Muscle layer of duodenum (tissue), 2 donors: Measurements from ENCODE around the gene EEF1A2.
A peak's percentile ranks its signal among the peaks of the same experiment; 100 is the strongest.

Experiments
- H3K27ac ChIP-seq: one replicate; pipeline ENCODE4 v1.7.0; 2013; ENCODE audit warnings: mild to moderate bottlenecking, low read length
- H3K27me3 ChIP-seq: one replicate; pipeline ENCODE4 v1.7.0; 2013; ENCODE audit warnings: low read depth, mild to moderate bottlenecking, control low read depth, low read length
- H3K36me3 ChIP-seq, 2 donors: one replicate each; pipeline ENCODE4 v1.7.0; 2013; ENCODE audit warnings: low read length in 2 of 2, control low read depth in 1 of 2, mild to moderate bottlenecking in 1 of 2; ENCODE audit not compliant: insufficient read depth in 2 of 2, control insufficient read depth in 1 of 2
- H3K4me1 ChIP-seq, 2 donors: one replicate each; pipeline ENCODE4 v1.7.0; 2013; ENCODE audit warnings: low read length in 2 of 2, mild to moderate bottlenecking in 2 of 2, control low read depth in 1 of 2, moderate library complexity in 1 of 2; ENCODE audit not compliant: insufficient read depth in 2 of 2, control insufficient read depth in 1 of 2
- H3K4me3 ChIP-seq, 2 donors: one replicate each; pipeline ENCODE4 v1.7.0; 2013; ENCODE audit warnings: low read length in 2 of 2, low read depth in 1 of 2, mild to moderate bottlenecking in 1 of 2
- H3K9me3 ChIP-seq, 2 donors: one replicate each; pipeline ENCODE4 v1.7.0; 2013; ENCODE audit warnings: low read length in 2 of 2, control low read depth in 1 of 2, mild to moderate bottlenecking in 1 of 2; ENCODE audit not compliant: control insufficient read depth in 1 of 2
- donor health status: healthy.

The EEF1A2 gene

DNA sequence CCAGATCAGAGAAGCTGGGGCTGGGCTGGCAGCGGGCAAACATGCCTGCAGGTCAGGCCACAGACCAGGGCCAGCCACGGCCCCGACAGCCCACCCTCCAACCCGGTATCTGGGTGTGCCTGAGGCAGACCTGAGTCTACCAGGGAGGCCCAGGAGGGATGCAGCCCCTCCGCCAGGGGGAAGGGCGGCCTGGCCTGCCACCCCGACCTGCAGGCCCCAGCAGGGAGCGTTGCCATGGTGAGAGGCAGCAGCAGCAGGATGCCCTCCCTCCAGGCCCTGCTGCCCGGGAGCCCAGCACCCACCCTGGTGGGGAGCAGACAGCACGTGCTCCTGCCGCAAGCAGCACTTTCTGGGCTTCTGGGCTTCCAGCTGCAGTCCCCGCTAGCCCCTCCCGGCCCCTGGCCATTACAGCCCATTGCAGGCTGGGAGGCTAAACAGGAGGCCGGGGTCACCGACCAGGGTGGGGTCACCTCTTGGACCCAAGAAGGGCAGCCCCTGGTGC, 3.8 kb upstream of the EEF1A2 start:
- no peak overlapping the region for H3K27ac ChIP-seq
- peaks cover 7 to 16% of the 10 kb centered on the region in 2 donors for H3K9me3 ChIP-seq
- no peak overlapping the region for H3K4me3 ChIP-seq
- peaks cover 16% of the 10 kb centered on the region for H3K27me3 ChIP-seq
- H3K4me1 ChIP-seq = peaks cover 0 to 24% of the 10 kb centered on the region in 2 donors
- no peaks in the 10 kb centered on the region for H3K36me3 ChIP-seq

DNA sequence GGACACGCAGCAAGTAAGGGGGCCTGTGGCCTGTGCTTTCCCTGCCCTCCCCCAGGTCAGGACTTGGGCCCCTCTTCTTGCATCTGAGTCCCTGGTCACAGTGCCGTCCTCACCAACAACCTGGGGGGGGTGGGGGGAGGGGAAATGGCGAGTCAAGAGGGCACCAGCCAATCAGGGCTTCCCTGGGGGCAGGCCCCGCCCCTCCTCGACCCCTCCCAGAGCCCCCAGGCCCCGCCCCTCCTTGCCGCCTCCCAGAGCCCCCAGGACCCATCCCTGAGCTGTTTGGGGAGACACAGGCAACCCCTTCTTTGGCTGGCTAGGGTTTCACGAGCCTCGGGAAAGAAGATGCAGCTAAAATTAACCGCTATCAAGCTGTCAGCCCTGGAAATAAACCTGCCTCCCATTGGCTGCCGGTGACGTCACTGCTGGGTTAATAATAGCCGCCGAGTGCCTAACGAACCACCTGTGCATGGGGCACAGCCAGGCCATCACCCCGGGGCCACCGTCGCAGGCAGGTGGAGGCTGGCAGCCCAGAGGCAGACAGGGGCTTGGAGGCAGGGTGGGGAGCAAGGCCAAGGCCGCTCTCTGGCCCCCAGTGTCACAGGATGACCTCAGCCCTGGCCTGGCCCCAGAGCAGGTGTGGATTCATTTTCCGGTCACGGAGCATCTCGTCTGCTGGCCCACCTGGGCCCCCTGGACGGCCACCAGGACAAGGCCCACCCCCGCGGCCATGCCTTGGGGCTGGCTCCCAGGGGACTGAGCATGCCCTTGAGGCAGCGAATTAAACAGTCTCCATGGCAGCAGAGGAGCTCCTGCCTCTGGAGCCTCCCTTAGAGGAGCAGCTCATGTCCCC, 3.2 kb upstream of the EEF1A2 start:
- Histone ChIP-seq H3K27me3 (peaks cover 23% of the 10 kb centered on the region), H3K4me3 (no peak overlapping the region), H3K9me3 (peaks cover 7 to 16% of the 10 kb centered on the region in 2 donors), H3K36me3 (no peaks in the 10 kb centered on the region), H3K4me1 (peaks cover 0 to 27% of the 10 kb centered on the region in 2 donors), H3K27ac (no peak overlapping the region)

DNA sequence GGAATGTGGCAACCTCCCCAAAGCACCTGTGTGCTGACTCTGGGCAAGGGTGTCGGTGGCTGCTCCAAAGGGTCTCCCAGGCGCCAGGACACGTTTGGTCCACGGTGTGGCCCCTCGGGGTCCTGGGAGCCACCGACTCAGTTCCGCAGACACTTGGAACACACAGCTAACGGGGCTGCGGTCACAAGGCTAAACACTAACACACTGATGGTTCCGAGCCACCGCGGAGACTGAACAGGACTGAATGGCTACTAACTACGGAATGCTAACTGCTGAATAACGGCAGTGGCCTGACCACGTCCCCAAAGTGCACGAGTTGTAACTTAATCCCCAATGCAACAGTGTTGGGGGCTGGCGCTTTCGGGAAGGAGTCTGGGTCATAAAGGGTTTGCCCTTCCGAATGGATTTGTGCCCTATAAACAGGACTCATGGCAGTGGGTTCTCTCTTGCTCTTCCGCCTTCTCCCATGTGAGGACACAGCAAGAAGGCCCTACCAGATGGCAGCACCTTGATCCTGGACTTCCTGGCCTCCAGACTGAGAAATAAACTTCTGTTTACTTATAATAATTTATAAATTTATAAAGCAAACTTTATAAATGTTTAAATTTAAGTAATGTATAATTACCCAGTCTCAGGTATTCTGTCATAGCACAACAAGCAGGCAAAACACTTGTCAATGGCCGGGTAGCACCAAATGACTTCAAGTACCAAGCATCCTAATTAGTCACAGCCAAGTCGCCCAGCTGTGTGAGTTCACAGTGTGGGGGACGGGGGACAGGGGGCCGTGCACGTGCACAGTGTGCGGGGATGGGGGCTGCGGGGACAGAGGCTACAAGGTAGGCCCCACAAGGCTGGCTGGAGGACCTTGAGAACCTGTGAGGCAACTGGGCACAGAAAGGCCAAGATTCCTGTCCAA, 2.3 kb upstream of the EEF1A2 start:
- Histone ChIP-seq H3K4me1 (peaks cover 0 to 32% of the 10 kb centered on the region in 2 donors), H3K9me3 (peaks cover 7 to 16% of the 10 kb centered on the region in 2 donors), H3K36me3 (no peaks in the 10 kb centered on the region), H3K27ac (no peak overlapping the region), H3K27me3 (peaks cover 25% of the 10 kb centered on the region), H3K4me3 (no peak overlapping the region)

DNA sequence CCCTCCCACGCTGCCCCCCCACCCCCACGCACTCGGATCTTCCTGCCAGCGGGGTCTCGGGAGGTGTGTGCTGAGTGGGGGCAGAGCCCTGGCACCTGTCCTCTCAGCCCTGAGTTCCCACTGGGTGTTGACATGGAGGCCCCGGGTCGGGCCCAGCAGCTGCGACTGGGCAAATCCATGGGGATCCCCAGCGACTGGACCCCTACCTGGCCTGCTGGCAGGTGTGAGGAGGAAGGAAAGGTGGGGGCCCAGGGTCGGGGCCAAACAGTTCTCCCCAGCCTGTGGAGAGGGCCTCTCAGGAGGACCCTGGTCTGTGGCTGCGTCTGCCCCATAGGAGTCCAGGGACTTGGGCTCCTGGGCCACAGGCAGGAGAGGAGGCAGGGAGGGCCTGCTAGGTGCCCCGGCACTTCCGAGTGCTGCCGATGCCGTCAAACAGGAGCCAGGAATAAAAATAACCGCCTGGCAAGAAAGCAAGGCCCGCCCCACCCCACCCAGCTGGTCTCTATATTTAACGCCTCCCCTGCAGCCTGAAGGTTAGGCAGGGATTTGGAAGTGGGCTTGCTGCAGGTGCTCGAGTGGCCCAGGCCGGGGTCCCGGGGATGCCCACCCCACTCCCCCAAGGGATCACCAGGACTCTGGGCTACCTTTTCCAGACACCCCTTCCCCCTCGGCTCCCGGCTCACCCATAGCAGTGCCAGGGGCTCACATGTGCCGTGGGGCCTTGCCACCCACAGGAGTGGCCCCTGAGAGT, 1.4 kb upstream of the EEF1A2 start:
- Histone ChIP-seq H3K27me3 (peaks cover 25% of the 10 kb centered on the region), H3K36me3 (no peaks in the 10 kb centered on the region), H3K27ac (no peak overlapping the region), H3K9me3 (peaks cover 7 to 11% of the 10 kb centered on the region in 2 donors), H3K4me3 (no peak overlapping the region), H3K4me1 (peaks cover 0 to 38% of the 10 kb centered on the region in 2 donors)

DNA sequence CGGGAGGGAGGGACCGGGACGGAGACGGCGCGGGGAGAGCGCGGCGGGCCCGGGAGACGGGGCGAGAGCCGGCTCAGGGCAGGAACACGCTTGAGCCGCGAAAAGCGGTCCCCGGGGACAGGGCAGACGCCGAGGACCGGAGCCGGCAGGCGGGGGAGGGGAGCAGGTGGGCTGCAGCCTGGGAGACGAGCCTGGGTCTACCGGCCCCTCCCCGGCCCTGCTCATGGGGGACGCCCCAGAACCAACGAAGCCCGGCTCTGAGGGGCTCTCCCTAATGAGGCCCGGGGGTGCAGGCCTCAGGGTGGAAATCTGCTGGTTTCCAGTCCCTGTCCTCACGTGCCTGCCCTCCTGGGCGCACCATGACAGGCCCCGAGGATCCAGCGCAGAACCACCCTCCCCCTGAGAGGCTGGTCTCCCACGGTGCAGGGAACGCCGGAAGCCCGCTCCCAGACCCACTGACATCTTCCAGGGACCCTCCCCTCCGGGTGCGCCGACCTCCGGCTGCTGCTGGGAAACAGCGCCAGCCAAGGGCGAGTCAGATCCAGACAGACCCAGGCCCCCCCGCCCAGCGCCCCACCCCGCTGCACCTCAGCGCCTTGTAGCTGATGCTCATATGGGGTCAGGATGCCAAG, 571 bp upstream of the EEF1A2 start:
- Histone ChIP-seq H3K27ac (no peak overlapping the region), H3K27me3 (peaks cover 25% of the 10 kb centered on the region), H3K4me1 (peaks cover 0 to 38% of the 10 kb centered on the region in 2 donors), H3K4me3 (peak overlapping the region in 1 of 2 donors; percentile 42), H3K9me3 (peaks cover 0 to 2% of the 10 kb centered on the region in 2 donors), H3K36me3 (no peaks in the 10 kb centered on the region)

DNA sequence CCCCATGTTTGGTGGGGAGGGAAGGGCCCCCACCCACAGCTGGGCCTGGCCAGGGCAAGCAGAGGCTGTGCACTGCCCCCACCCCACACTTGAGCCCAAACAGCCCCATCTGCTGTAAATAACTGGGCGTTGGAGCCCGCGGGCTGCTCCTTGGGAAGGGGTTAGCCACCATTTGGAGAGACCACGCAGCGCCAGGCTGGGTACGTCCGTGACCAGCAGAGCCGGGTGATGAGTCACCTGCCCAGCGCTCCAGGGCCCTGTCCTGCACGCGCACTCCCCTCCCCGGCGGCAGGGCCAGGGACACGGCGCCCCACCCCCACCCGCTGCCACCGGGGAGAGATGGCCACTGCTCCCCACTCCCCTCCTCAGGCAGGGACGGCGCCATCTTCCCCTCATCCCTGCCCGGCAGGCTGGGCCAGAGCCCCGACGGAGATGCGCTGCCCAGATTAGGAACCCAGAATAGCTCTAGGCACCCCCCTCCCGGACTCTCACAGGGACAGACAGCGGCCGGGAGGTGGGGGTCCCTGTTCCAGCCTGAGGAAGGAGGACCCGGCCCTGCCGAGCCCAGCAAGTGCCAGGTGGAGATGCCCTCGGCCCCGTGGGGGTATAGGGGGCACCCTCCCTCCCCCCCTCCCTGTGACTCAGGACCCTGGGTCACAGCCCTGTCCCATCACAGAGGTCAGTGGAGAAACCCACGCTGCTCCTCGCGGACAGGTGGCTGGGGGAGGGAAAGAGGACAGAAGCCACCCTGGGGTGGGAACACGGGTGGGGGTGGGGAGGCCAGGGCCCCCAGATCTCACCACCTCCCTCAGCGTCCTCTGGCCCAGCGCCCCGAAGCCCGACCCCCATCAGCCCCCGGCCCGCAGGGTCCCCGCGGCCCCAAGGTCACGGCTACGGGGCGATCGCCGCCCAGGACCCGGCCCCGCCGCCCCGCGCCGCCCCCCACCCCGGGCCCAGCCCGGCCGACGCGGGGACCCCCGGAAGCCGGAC, 642 bp downstream of the EEF1A2 start:
- peak overlapping the region in 1 of 2 donors; percentile 44 for H3K4me3 ChIP-seq
- H3K4me1 ChIP-seq = peaks cover 0 to 38% of the 10 kb centered on the region in 2 donors
- peaks cover 25% of the 10 kb centered on the region for H3K27me3 ChIP-seq
- no peak overlapping the region for H3K27ac ChIP-seq
- H3K36me3 ChIP-seq = no peaks in the 10 kb centered on the region
- no peaks in the 10 kb centered on the region for H3K9me3 ChIP-seq

DNA sequence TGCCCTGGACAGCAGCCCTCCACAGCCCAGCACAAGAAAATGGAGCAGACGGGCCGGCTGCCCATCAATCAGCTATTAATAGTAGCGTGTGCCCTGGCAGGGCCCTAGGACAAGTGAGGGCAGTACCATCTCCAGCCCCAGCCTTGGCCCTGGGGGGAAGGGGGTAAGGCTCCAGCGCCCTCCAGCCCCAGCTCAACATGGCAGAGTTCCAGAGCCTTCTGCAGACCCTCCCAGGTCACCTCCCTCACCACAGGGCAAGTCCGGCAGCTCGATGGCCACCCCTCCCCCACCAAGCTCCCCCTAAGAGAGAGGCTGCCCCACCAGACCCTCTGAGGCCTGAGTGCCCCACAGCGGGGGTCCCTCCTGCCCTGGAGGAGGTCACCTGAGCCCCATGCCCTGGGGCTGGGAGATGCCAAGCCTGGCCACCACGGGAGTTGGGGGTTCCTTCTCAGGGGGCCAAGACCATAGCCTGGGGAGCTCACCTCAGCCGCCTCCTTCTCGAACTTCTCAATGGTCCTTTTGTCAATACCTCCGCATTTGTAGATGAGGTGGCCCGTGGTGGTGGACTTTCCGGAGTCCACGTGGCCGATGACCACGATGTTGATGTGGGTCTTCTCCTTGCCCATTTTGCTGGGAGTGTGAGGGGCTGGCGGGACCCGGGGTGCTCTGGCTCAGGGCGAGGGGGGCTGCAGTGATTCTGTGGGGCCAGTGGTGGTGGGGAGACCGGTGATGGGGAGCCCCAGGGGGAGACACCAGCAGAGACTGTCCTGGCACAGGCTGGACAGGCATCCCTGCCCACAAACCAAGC, 1.5 kb downstream of the EEF1A2 start:
- Histone ChIP-seq H3K4me3 (no peak overlapping the region), H3K27ac (no peak overlapping the region), H3K27me3 (peaks cover 25% of the 10 kb centered on the region), H3K36me3 (no peaks in the 10 kb centered on the region), H3K4me1 (peaks cover 0 to 36% of the 10 kb centered on the region in 2 donors), H3K9me3 (no peaks in the 10 kb centered on the region)

DNA sequence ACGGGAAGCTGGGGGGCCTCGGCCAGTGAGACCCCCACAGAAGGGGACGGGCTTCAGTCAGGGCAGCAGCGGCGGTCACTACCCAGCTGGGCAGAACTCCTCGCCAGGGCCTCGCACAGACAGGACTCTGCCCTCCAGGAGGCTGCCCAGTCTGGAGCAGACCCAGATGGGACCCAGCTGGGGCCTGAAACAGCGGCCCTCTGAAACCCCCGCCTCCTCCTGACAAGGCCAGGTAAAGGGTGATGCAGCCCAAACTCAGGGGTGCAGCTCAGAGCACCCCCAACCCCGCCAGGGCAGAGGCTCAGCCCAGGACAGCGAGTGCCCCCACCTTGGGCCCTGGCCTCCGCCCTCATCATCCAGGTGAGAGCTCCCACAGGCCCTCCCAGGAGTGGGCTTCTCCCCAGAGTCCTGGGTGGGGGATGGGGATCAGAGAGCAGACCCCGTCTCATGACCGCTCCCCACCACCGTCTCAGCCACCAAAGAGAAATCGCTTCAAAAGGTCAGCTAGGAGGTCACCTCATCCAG, 2.2 kb downstream of the EEF1A2 start:
- H3K9me3 ChIP-seq = no peaks in the 10 kb centered on the region
- H3K27me3 ChIP-seq = peaks cover 25% of the 10 kb centered on the region
- H3K4me3 ChIP-seq = peak overlapping the region; percentile 37 to 55
- peaks cover 0 to 30% of the 10 kb centered on the region in 2 donors for H3K4me1 ChIP-seq
- no peaks in the 10 kb centered on the region for H3K36me3 ChIP-seq
- no peak overlapping the region for H3K27ac ChIP-seq
